HepG2 (cell line): Measurements from ENCODE around the gene SLC13A3. TPM values are rescaled to one million over a fixed set of nuclear protein-coding genes. Genes with fewer than 3 reads are reported as not detected.

Experiments
- CC2D1A ChIP-seq: sonication (generic); formaldehyde crosslinking; IDR thresholded peaks from 2 replicates; pipeline ENCODE4 v1.8.1; 2023; ENCODE audit warnings: mild to moderate bottlenecking, missing genetic modification reagents
- DMAP1 ChIP-seq: IDR thresholded peaks from 2 replicates; pipeline ENCODE4 v1.6.1; 2016
- GTF2F1 ChIP-seq: fragments of 150-350 bp; IDR thresholded peaks from 2 replicates; pipeline ENCODE4 v1.6.1; 2014; ENCODE audit warnings: low read length
- HHEX ChIP-seq: IDR thresholded peaks from 2 replicates; pipeline ENCODE4 v1.6.1; 2016; ENCODE audit warnings: control low read depth
- NONO ChIP-seq, 2 experiments: fragments of 450-650 bp in 1 of 2; sonication (generic) in 1 of 2; formaldehyde crosslinking in 1 of 2; IDR thresholded peaks in 1 of 2; conservative IDR thresholded peaks in 1 of 2; 2 replicates each; pipeline versions ENCODE4 v1.6.1 to v1.8.0; 2017 to 2022; ENCODE audit warnings: mild to moderate bottlenecking in 1 of 2, missing genetic modification reagents in 1 of 2, moderate library complexity in 1 of 2
- SMAD9 ChIP-seq: sonication (generic); formaldehyde crosslinking; IDR thresholded peaks from 2 replicates; pipeline ENCODE4 v1.5.1; 2020; ENCODE audit warnings: mild to moderate bottlenecking, missing genetic modification reagents
- SOX13 ChIP-seq, 3 experiments: fragments of 450-650 bp in 1 of 3; sonication (generic) in 1 of 3; formaldehyde crosslinking in 1 of 3; IDR thresholded peaks in 2 of 3; conservative IDR thresholded peaks in 1 of 3; 2 replicates each; pipeline versions ENCODE4 v1.5.0 to v1.6.1; 2016 to 2020; ENCODE audit warnings: antibody characterized with exemption in 1 of 3, mild to moderate bottlenecking in 1 of 3, missing compliant biosample characterization in 1 of 3, missing genetic modification reagents in 1 of 3, moderate library complexity in 1 of 3
- SOX5 ChIP-seq: IDR thresholded peaks from 2 replicates; pipeline ENCODE4 v1.6.1; 2016; ENCODE audit warnings: borderline replicate concordance
- SP4 ChIP-seq: sonication (generic); formaldehyde crosslinking; IDR thresholded peaks from 2 replicates; pipeline ENCODE4 v1.8.1; 2023; ENCODE audit warnings: mild to moderate bottlenecking, missing genetic modification reagents
- ZMAT5 ChIP-seq: sonication (generic); formaldehyde crosslinking; IDR thresholded peaks from 2 replicates; pipeline ENCODE4 v1.5.0; 2020; ENCODE audit warnings: mild to moderate bottlenecking, low read depth, missing genetic modification reagents, borderline replicate concordance
- ZNF180 ChIP-seq: sonication (generic); formaldehyde crosslinking; IDR thresholded peaks from 2 replicates; pipeline ENCODE4 v1.4.0; 2020; ENCODE audit warnings: low read depth, missing genetic modification reagents, borderline replicate concordance
- ZNF225 ChIP-seq: sonication (generic); formaldehyde crosslinking; IDR thresholded peaks from 2 replicates; pipeline ENCODE4 v1.4.0; 2020; ENCODE audit warnings: mild to moderate bottlenecking, missing genetic modification reagents
- ZNF234 ChIP-seq: sonication (generic); formaldehyde crosslinking; conservative IDR thresholded peaks from 2 replicates; pipeline ENCODE4 v1.5.1; 2020; ENCODE audit warnings: mild to moderate bottlenecking, missing genetic modification reagents
- ZNF251 ChIP-seq: sonication (generic); formaldehyde crosslinking; IDR thresholded peaks from 2 replicates; pipeline ENCODE4 v1.9.0; 2021; ENCODE audit warnings: mild to moderate bottlenecking, missing genetic modification reagents
- ZNF275 ChIP-seq: sonication (generic); formaldehyde crosslinking; IDR thresholded peaks from 2 replicates; pipeline ENCODE4 v1.8.0; 2022; ENCODE audit warnings: missing genetic modification reagents, mild to moderate bottlenecking, inconsistent platforms, borderline replicate concordance
- ZNF350 ChIP-seq: sonication (generic); formaldehyde crosslinking; IDR thresholded peaks from 2 replicates; pipeline ENCODE4 v1.4.0; 2020; ENCODE audit warnings: mild to moderate bottlenecking, low read depth, missing genetic modification reagents, borderline replicate concordance
- ZNF414 ChIP-seq: sonication (generic); formaldehyde crosslinking; IDR thresholded peaks from 2 replicates; pipeline ENCODE4 v1.5.0; 2020; ENCODE audit warnings: missing genetic modification reagents
- ZNF713 ChIP-seq: sonication (generic); formaldehyde crosslinking; IDR thresholded peaks from 2 replicates; pipeline ENCODE4 v1.4.0; 2020; ENCODE audit warnings: mild to moderate bottlenecking, missing genetic modification reagents
- ZNF780A ChIP-seq: sonication (generic); formaldehyde crosslinking; IDR thresholded peaks from 2 replicates; pipeline ENCODE4 v1.8.0; 2022; ENCODE audit warnings: mild to moderate bottlenecking, missing genetic modification reagents, moderate library complexity
- ZNF782 ChIP-seq: sonication (generic); formaldehyde crosslinking; IDR thresholded peaks from 2 replicates; pipeline ENCODE4 v1.4.0; 2020; ENCODE audit warnings: missing genetic modification reagents, mild to moderate bottlenecking, borderline replicate concordance
- ZNF790 ChIP-seq: sonication (generic); formaldehyde crosslinking; IDR thresholded peaks from 2 replicates; pipeline ENCODE4 v1.8.0; 2022; ENCODE audit warnings: missing genetic modification reagents, mild to moderate bottlenecking, borderline replicate concordance
- ZSCAN5A ChIP-seq: sonication (generic); formaldehyde crosslinking; IDR thresholded peaks from 2 replicates; pipeline ENCODE4 v1.8.0; 2022; ENCODE audit warnings: mild to moderate bottlenecking, missing genetic modification reagents, borderline replicate concordance
- polyA plus RNA-seq, 8 experiments: library from polyadenylated mRNA; depleted of rRNA in 3 of 8; stranded (reverse) in 7 of 8; unstranded in 1 of 8; fragments of >200 nt; fragmentation: Illumina TruSeq in 4 of 8; extraction: Trizol in 4 of 8; gene quantifications; 2 replicates each; pipeline versions ENCODE4 v1.2.1 to v1.2.3, GENCODE V29; 2011 to 2016; ENCODE audit warnings: low read depth in 4 of 8, missing spikeins in 1 of 8, mixed read lengths in 1 of 8; ENCODE audit not compliant: insufficient read depth in 1 of 8
- total RNA-seq, 5 experiments: library from RNA; depleted of rRNA; stranded (reverse); fragments of >200 nt; fragmentation: Illumina TruSeq; extraction: Trizol; gene quantifications; 2 replicates each; pipeline ENCODE4 v1.2.3, GENCODE V29; 2016; ENCODE audit warnings: low read depth in 1 of 5
- TF ChIP-seq, protein P1 (sequence below): sonication (generic); formaldehyde crosslinking; IDR thresholded peaks from 2 replicates; pipeline ENCODE4 v1.8.0; 2022; ENCODE audit warnings: mild to moderate bottlenecking, missing genetic modification reagents
- TF ChIP-seq, protein P2 (sequence below): sonication (generic); formaldehyde crosslinking; IDR thresholded peaks from 2 replicates; pipeline ENCODE4 v1.8.1; 2023; ENCODE audit warnings: missing genetic modification reagents, mild to moderate bottlenecking, borderline replicate concordance

The SLC13A3 gene
- total and polyA plus RNA-seq, 2 of the 13 experiments (the other 11 are each of a cell fraction or from before 2014, with no cell fraction given) = 66.5 to 76.0 TPM

DNA sequence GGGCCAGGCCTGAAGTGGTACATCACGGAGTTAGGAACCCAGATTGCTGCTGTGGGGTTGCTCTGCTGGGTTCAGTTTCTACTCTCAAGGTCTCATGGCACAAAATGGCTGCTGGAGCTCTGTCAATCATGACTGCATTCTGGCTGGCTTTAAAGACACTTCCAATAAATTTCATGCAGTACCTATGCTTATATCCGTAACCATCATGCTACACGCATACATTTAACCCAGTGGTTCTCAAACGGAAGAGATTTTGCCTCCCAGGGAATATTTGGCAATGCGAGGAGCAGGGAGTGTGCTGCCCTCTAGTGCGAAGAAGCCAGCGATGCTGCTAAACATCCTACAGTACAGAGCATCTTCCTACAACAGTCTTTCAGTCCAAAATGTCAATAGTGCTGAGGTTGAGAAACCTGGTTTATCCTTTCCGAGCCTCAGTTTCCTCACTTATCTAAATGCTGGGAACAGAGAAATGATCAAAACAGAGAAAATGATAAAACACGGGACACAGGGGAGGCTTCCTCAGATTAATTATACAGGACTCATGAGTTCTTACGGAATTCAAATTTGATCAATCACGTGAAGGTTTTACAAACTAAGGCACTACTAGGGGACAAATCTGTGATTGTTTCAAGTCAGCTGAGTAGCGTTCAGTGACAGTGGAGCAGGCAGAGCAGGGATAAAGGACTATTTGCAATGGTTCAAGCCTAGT is 48.5 kb upstream of the SLC13A3 start (continued):
- TF ChIP-seq, protein P1, sequence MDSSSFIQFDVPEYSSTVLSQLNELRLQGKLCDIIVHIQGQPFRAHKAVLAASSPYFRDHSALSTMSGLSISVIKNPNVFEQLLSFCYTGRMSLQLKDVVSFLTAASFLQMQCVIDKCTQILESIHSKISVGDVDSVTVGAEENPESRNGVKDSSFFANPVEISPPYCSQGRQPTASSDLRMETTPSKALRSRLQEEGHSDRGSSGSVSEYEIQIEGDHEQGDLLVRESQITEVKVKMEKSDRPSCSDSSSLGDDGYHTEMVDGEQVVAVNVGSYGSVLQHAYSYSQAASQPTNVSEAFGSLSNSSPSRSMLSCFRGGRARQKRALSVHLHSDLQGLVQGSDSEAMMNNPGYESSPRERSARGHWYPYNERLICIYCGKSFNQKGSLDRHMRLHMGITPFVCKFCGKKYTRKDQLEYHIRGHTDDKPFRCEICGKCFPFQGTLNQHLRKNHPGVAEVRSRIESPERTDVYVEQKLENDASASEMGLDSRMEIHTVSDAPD (CRISPR knock-in tag) = no peak
- TF ChIP-seq SP4 (CRISPR knock-in tag) (no peak), CC2D1A (CRISPR knock-in tag) (no peak), ZNF234 (CRISPR knock-in tag) (no peak), ZNF180 (CRISPR knock-in tag) (no peak), ZMAT5 (no peak), ZNF225 (CRISPR knock-in tag) (no peak), NONO (IDR thresholded peaks at IDR 0.05) (no peak), NONO (CRISPR knock-in tag; conservative IDR thresholded peaks at IDR 0.05) (no peak), GTF2F1 (no peak), ZNF414 (no peak), ZNF275 (0 out of 2 replicates have a peak, but pooled peaks have one; percentile 38), SMAD9 (CRISPR knock-in tag) (no peak), ZSCAN5A (CRISPR knock-in tag) (no peak), ZNF782 (CRISPR knock-in tag) (no peak), ZNF780A (CRISPR knock-in tag) (no peak), SOX5 (CRISPR knock-in tag) (0 out of 2 replicates have a peak, but pooled peaks have one; percentile 29), ZNF713 (CRISPR knock-in tag) (no peak), ZNF251 (CRISPR knock-in tag) (no peak), ZNF350 (CRISPR knock-in tag) (no peak), SOX13 (IDR thresholded peaks at IDR 0.05) (no peak), SOX13 (CRISPR knock-in tag; conservative IDR thresholded peaks at IDR 0.05 in 1 of 2, IDR thresholded peaks at IDR 0.05 in 1 of 2) (peak in 1 of 2 experiments; percentile 43; a peak in 1 of 4 replicates), ZNF790 (CRISPR knock-in tag) (no peak), DMAP1 (no peak; the same call in 1 of the 2 replicates), HHEX (CRISPR knock-in tag) (no peak)
- TF ChIP-seq, protein P2, sequence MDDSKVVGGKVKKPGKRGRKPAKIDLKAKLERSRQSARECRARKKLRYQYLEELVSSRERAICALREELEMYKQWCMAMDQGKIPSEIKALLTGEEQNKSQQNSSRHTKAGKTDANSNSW (CRISPR knock-in tag) = no peak
